DND-41 (cell line): ENCODE results near the gene TTYH2.

Experiments used
- ATAC-seq: fragments of 200-7000 bp; cut with Tn5 transposase; 3 replicates; pipeline ENCODE4 v1.9.1; 2021; ENCODE audit warnings: low read depth; ENCODE audit not compliant: insufficient read depth
- DNase-seq: peaks from one replicate; pipeline ENCODE4 v3.0.0-alpha.2; 2020
- H2AFZ ChIP-seq: 2 replicates; pipeline ENCODE4 v1.6.0; 2012; ENCODE audit warnings: low read depth, low read length
- H3K27ac ChIP-seq: 2 replicates; pipeline ENCODE4 v1.5.1; 2012; ENCODE audit warnings: low read length, inconsistent platforms
- H3K27me3 ChIP-seq: fragments of 200-600 bp; sonication (generic); 2 replicates; pipeline ENCODE4 v1.6.0; 2012; ENCODE audit warnings: low read length, mild to moderate bottlenecking, inconsistent platforms; ENCODE audit not compliant: insufficient read depth, poor library complexity
- H3K36me3 ChIP-seq: 2 replicates; pipeline ENCODE4 v1.5.1; 2012; ENCODE audit warnings: low read length, inconsistent platforms; ENCODE audit not compliant: insufficient read depth
- H3K4me1 ChIP-seq: 2 replicates; pipeline ENCODE4 v1.5.1; 2012; ENCODE audit warnings: mild to moderate bottlenecking, low read length; ENCODE audit not compliant: insufficient read depth
- H3K4me2 ChIP-seq: 2 replicates; pipeline ENCODE4 v1.6.0; 2012; ENCODE audit warnings: mild to moderate bottlenecking, moderate library complexity, low read length, inconsistent platforms; ENCODE audit not compliant: insufficient read depth
- H3K4me3 ChIP-seq, 2 experiments: fragments of 200-600 bp in 1 of 2; shearing (Covaris generic) in 1 of 2; 2 replicates each; pipeline ENCODE4 v1.5.1; 2012 to 2016; ENCODE audit warnings: inconsistent platforms in 2 of 2, low read length in 2 of 2, mild to moderate bottlenecking in 2 of 2, low read depth in 1 of 2, moderate library complexity in 1 of 2
- H3K79me2 ChIP-seq: 2 replicates; pipeline ENCODE4 v1.6.0; 2012; ENCODE audit warnings: low read length, inconsistent platforms; ENCODE audit not compliant: insufficient read depth
- H3K9ac ChIP-seq: 2 replicates; pipeline ENCODE4 v1.6.0; 2012; ENCODE audit warnings: low read depth, mild to moderate bottlenecking, inconsistent platforms, low read length, moderate library complexity
- H3K9me3 ChIP-seq: 2 replicates; pipeline ENCODE4 v1.5.1; 2012; ENCODE audit warnings: low read length, moderate library complexity, mild to moderate bottlenecking, inconsistent platforms; ENCODE audit not compliant: insufficient read depth, severe bottlenecking
- H4K20me1 ChIP-seq: 2 replicates; pipeline ENCODE4 v1.6.0; 2012; ENCODE audit warnings: low read length; ENCODE audit not compliant: insufficient read depth
- CTCF ChIP-seq: IDR thresholded peaks from 2 replicates; pipeline ENCODE4 v1.5.1; 2012; ENCODE audit warnings: borderline replicate concordance, low read length, moderate library complexity, mild to moderate bottlenecking; ENCODE audit not compliant: poor library complexity, severe bottlenecking; ENCODE audit errors: extremely low read depth
- EZH2 ChIP-seq: IDR thresholded peaks from 3 replicates; pipeline ENCODE4 v1.6.1; 2012; ENCODE audit warnings: borderline replicate concordance, low read depth, mild to moderate bottlenecking, moderate library complexity, low read length, inconsistent platforms; ENCODE audit not compliant: severe bottlenecking

Gene TTYH2

GRCh38 chr17:74212913-74213791, at the start of gene TTYH2:
Gene TTYH2, plus strand, starts transcription at chr17:74213571. Its CDS starts 17 bp downstream, at chr17:74213588.
- TF ChIP-seq CTCF (peak; percentile 33), EZH2 (no peak)
- peak; percentile 83 for ATAC-seq

GRCh38 chr17:74163836-74164235, 49.5 kb upstream of the TTYH2 start:
- Histone ChIP-seq H3K27ac (no peak overlapping the region), H3K9ac (no peak overlapping the region), H3K9me3 (no peaks in the 10 kb centered on the region), H2AFZ (no peak overlapping the region), H3K4me1 (no peaks in the 10 kb centered on the region), H3K27me3 (peaks cover 13% of the 10 kb centered on the region), H3K4me3 (no peak overlapping the region), H3K4me2 (no peak overlapping the region), H4K20me1 (no peaks in the 10 kb centered on the region), H3K36me3 (no peaks in the 10 kb centered on the region), H3K79me2 (no peaks in the 10 kb centered on the region)
- ATAC-seq: no peak
- DNase-seq: no peak
- TF ChIP-seq EZH2: no peak
- TF ChIP-seq CTCF: no peak

More at GRCh38 chr17:74212913-74213791, at the start of gene TTYH2:
- peaks cover 21% of the 10 kb centered on the region for H3K4me1 ChIP-seq
- peak within 1 kb of the TSS; percentile 53 for H3K9ac ChIP-seq
- H3K79me2 ChIP-seq: peaks cover 4% of the 10 kb centered on the region; the same call in 1 of the 2 replicates
- H3K4me3 ChIP-seq: peak within 1 kb of the TSS; percentile 17 to 57; a peak in 3 of 4 replicates
- no peaks in the 10 kb centered on the region for H3K27me3 ChIP-seq
- H3K27ac ChIP-seq: peak within 1 kb of the TSS; percentile 68
- H3K9me3 ChIP-seq: no peaks in the 10 kb centered on the region
- H2AFZ ChIP-seq: peak within 1 kb of the TSS; percentile 67
- H4K20me1 ChIP-seq: peaks cover 54% of the 10 kb centered on the region
- peak; percentile 88 for DNase-seq
- H3K36me3 ChIP-seq: peaks cover 37% of the 10 kb centered on the region
- H3K4me2 ChIP-seq: peak within 1 kb of the TSS; percentile 78

GRCh38 chr17:74164446-74165045, 48.8 kb upstream of the TTYH2 start:
- Histone ChIP-seq H2AFZ (no peak overlapping the region), H3K4me2 (no peak overlapping the region), H3K36me3 (no peaks in the 10 kb centered on the region), H3K27me3 (peaks cover 13% of the 10 kb centered on the region), H4K20me1 (no peaks in the 10 kb centered on the region), H3K27ac (no peak overlapping the region), H3K9me3 (no peaks in the 10 kb centered on the region), H3K79me2 (no peaks in the 10 kb centered on the region), H3K4me3 (no peak overlapping the region), H3K9ac (no peak overlapping the region), H3K4me1 (no peaks in the 10 kb centered on the region)
- TF ChIP-seq EZH2 (no peak), CTCF (no peak)
- ATAC-seq: no peak
- DNase-seq: no peak
